HG03354 (cell line): ENCODE measurements around the gene GLIS1.
"Not testable (repeated sequence)": the region's sequence is repeated elsewhere in the genome, so short reads cannot be mapped to it uniquely, and the experiment has no call there.

Source experiments
- ATAC-seq: cut with Tn5 transposase; IDR thresholded peaks from one replicate; pipeline ENCODE4 v1.9.1; 2021; ENCODE audit warnings: mild to moderate bottlenecking; ENCODE audit not compliant: unreplicated experiment, poor library complexity, severe bottlenecking

Gene GLIS1

GRCh38 chr1:53658489-53659230 lies 80.3 kb downstream of the GLIS1 start:
- no peak for ATAC-seq

- no peak for ATAC-seq
These were observed 81.0 kb downstream of the GLIS1 start for GRCh38 chr1:53657891-53658396.

GRCh38 chr1:53657531-53657805 lies 81.5 kb downstream of the GLIS1 start:
- ATAC-seq, result no peak

GRCh38 chr1:53656747-53657530 lies 82.0 kb downstream of the GLIS1 start:
- ATAC-seq, result no peak

- no peak for ATAC-seq
These were observed 82.8 kb downstream of the GLIS1 start for GRCh38 chr1:53655931-53656746.

- no peak for ATAC-seq
These were observed 84.5 kb downstream of the GLIS1 start for GRCh38 chr1:53654216-53655210.

GRCh38 chr1:53653631-53654030 lies 85.3 kb downstream of the GLIS1 start:
- no peak for ATAC-seq

GRCh38 chr1:53653200-53653575 lies 85.8 kb downstream of the GLIS1 start:
- ATAC-seq, result no peak

GRCh38 chr1:53652441-53653199 lies 86.3 kb downstream of the GLIS1 start:
- ATAC-seq, result no peak

- ATAC-seq, result no peak
These were observed 87.6 kb downstream of the GLIS1 start for GRCh38 chr1:53651356-53651755.

- no peak for ATAC-seq
These were observed 90.4 kb downstream of the GLIS1 start for GRCh38 chr1:53648516-53648915.

- not testable (repeated sequence) for ATAC-seq
These were observed 91.0 kb downstream of the GLIS1 start for GRCh38 chr1:53647915-53648314.

- no peak for ATAC-seq
These were observed 92.2 kb downstream of the GLIS1 start for GRCh38 chr1:53646732-53647131.

- ATAC-seq, result no peak
These were observed 93.3 kb downstream of the GLIS1 start for GRCh38 chr1:53645690-53646078.

- ATAC-seq, result no peak
These were observed 93.9 kb downstream of the GLIS1 start for GRCh38 chr1:53644909-53645689.

GRCh38 chr1:53644496-53644895 lies 94.5 kb downstream of the GLIS1 start:
- no peak for ATAC-seq

GRCh38 chr1:53643881-53644390 lies 95.0 kb downstream of the GLIS1 start:
- ATAC-seq, result no peak
